CD4-positive, alpha-beta T cell (primary cell): ENCODE data around the gene MYO9A. TPM values are rescaled to one million over a fixed set of nuclear protein-coding genes. Genes with fewer than 3 reads are reported as not detected.
"Not testable (repeated sequence)": the region's sequence is repeated elsewhere in the genome, so short reads cannot be mapped to it uniquely, and the experiment has no call there.

Source experiments
- ATAC-seq: fragments of 200-7000 bp; cut with Tn5 transposase; one replicate; pipeline ENCODE4 v1.10.0; 2022; ENCODE audit warnings: mild to moderate bottlenecking; ENCODE audit not compliant: poor library complexity
- CTCF ChIA-PET: fragments of 350-600 bp; sonication (Branson Sonifier 250); formaldehyde crosslinking; loops from one replicate; lab custom pipeline; 2021; ENCODE audit warnings: antibody characterized with exemption, inconsistent platforms; lab: Charles Lee
- POLR2A ChIA-PET: fragments of 350-600 bp; sonication (Branson Sonifier 250); formaldehyde crosslinking; loops from one replicate; lab custom pipeline; 2021; ENCODE audit warnings: antibody characterized with exemption, inconsistent platforms; lab: Charles Lee
- DNase-seq, 14 experiments: peaks; one replicate each; pipeline ENCODE4 v3.0.0-alpha.2; 2013 to 2020; ENCODE audit warnings: mixed read lengths in 2 of 14
- H3K27ac ChIP-seq, 2 donors: one replicate each; pipeline versions ENCODE4 v1.5.1 to v1.7.0; 2013; ENCODE audit warnings: low read length in 2 of 2, low read depth in 1 of 2, mild to moderate bottlenecking in 1 of 2
- H3K27me3 ChIP-seq, 2 experiments: 1 replicate in 1 of 2; 2 replicates in 1 of 2; pipeline versions ENCODE4 v1.6.1 to v1.7.0; 2013; ENCODE audit warnings: low read length in 2 of 2, control low read depth in 1 of 2, mild to moderate bottlenecking in 1 of 2, moderate library complexity in 1 of 2; ENCODE audit not compliant: insufficient read depth in 2 of 2, control insufficient read depth in 1 of 2
- H3K36me3 ChIP-seq: one replicate; pipeline ENCODE4 v1.6.1; 2013; ENCODE audit warnings: low read length, control low read depth; ENCODE audit not compliant: insufficient read depth
- H3K4me1 ChIP-seq: one replicate; pipeline ENCODE4 v1.6.1; 2013; ENCODE audit warnings: low read length, control low read depth; ENCODE audit not compliant: insufficient read depth
- H3K4me3 ChIP-seq: one replicate; pipeline ENCODE4 v1.5.1; 2013; ENCODE audit warnings: mild to moderate bottlenecking, low read length, moderate library complexity
- H3K9me3 ChIP-seq, 2 experiments: 1 replicate in 1 of 2; 2 replicates in 1 of 2; pipeline versions ENCODE4 v1.6.1 to v1.7.0; 2013; ENCODE audit warnings: low read length in 2 of 2, mild to moderate bottlenecking in 2 of 2, control low read depth in 1 of 2, moderate library complexity in 1 of 2; ENCODE audit not compliant: control insufficient read depth in 1 of 2, insufficient read depth in 1 of 2
- H3K27ac Mint-ChIP-seq: one replicate; pipeline ENCODE4 v1.8.0; 2020; ENCODE audit warnings: mixed read lengths
- H3K27me3 Mint-ChIP-seq: one replicate; pipeline ENCODE4 v1.8.0; 2021; ENCODE audit warnings: mixed read lengths
- H3K36me3 Mint-ChIP-seq: one replicate; pipeline ENCODE4 v1.8.0; 2021; ENCODE audit warnings: low read depth, mixed read lengths
- H3K4me1 Mint-ChIP-seq: one replicate; pipeline ENCODE4 v1.8.0; 2021; ENCODE audit warnings: low read depth, mixed read lengths
- H3K4me3 Mint-ChIP-seq: one replicate; pipeline ENCODE4 v1.8.0; 2020; ENCODE audit warnings: mild to moderate bottlenecking, mixed read lengths
- H3K9me3 Mint-ChIP-seq: one replicate; pipeline ENCODE4 v1.8.0; 2020; ENCODE audit warnings: mixed read lengths
- intact Hi-C, 2 experiments: fragments of 100-400 bp; cut with DNase I in 1 of 2; cut with micrococcal nuclease in 1 of 2; formaldehyde crosslinking; loops; one replicate each; pipeline versions ENCODE4 v1.15.1 to v1.9.0; 2023 to 2025; cut with DNase I, micrococcal nuclease
- total RNA-seq, 174 experiments: library from RNA in 2 of 174; stranded (reverse) in 2 of 174; gene quantifications; one replicate each; pipeline ENCODE4 v1.2.3 and lab custom pipeline; 2021 to 2026
- TF ChIP-seq, protein P1 (sequence below): fragments of 200-600 bp; IDR thresholded peaks from one replicate; pipeline ENCODE4 v1.8.0; 2022; ENCODE audit warnings: antibody characterized with exemption, mild to moderate bottlenecking

Gene MYO9A
- total RNA-seq, 2 experiments from 2014 or later = 23.4 to 29.1 TPM

GRCh38 chr15:72106068-72106467 lies 11.9 kb downstream of the MYO9A start:
- no peaks in the 10 kb centered on the region for H3K9me3 Mint-ChIP-seq
- no peak overlapping the region for H3K27ac ChIP-seq
- H3K36me3 Mint-ChIP-seq = no peaks in the 10 kb centered on the region
- no peaks in the 10 kb centered on the region for H3K9me3 ChIP-seq
- no peak overlapping the region for H3K4me3 Mint-ChIP-seq
- DNase-seq (no peak), ATAC-seq (no peak)
- H3K4me1 Mint-ChIP-seq = peaks cover 24% of the 10 kb centered on the region
- intact Hi-C loops = no loop called here
- ChIA-PET CTCF (interaction anchor here (0.6 to 1.2 kb wide), 2 partner anchors 14 to 125 kb away, joined by 3 read pairs; no protein-coding TSS in a partner anchor), POLR2A (no interaction called here)
- H3K4me3 ChIP-seq = no peak overlapping the region
- no peak overlapping the region for H3K27ac Mint-ChIP-seq
- TF ChIP-seq, protein P1, sequence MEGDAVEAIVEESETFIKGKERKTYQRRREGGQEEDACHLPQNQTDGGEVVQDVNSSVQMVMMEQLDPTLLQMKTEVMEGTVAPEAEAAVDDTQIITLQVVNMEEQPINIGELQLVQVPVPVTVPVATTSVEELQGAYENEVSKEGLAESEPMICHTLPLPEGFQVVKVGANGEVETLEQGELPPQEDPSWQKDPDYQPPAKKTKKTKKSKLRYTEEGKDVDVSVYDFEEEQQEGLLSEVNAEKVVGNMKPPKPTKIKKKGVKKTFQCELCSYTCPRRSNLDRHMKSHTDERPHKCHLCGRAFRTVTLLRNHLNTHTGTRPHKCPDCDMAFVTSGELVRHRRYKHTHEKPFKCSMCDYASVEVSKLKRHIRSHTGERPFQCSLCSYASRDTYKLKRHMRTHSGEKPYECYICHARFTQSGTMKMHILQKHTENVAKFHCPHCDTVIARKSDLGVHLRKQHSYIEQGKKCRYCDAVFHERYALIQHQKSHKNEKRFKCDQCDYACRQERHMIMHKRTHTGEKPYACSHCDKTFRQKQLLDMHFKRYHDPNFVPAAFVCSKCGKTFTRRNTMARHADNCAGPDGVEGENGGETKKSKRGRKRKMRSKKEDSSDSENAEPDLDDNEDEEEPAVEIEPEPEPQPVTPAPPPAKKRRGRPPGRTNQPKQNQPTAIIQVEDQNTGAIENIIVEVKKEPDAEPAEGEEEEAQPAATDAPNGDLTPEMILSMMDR = no peak
- H3K27me3 Mint-ChIP-seq = no peaks in the 10 kb centered on the region
- no peaks in the 10 kb centered on the region for H3K4me1 ChIP-seq
- H3K36me3 ChIP-seq = no peaks in the 10 kb centered on the region
- H3K27me3 ChIP-seq = no peaks in the 10 kb centered on the region

- Histone ChIP-seq H3K4me3 (no peak overlapping the region), H3K27ac (no peak overlapping the region), H3K4me1 (no peaks in the 10 kb centered on the region), H3K9me3 (no peaks in the 10 kb centered on the region), H3K27me3 (no peaks in the 10 kb centered on the region), H3K36me3 (no peaks in the 10 kb centered on the region)
- ATAC-seq (no peak), DNase-seq (no peak)
- Mint-ChIP-seq H3K36me3 (no peaks in the 10 kb centered on the region), H3K27me3 (no peaks in the 10 kb centered on the region), H3K4me1 (peaks cover 24% of the 10 kb centered on the region), H3K4me3 (no peak overlapping the region), H3K9me3 (no peaks in the 10 kb centered on the region), H3K27ac (no peak overlapping the region)
- ChIA-PET POLR2A (no interaction called here), CTCF (interaction anchor here (1.2 kb wide), 1 partner anchor 124 kb away, joined by 3 read pairs; no protein-coding TSS in a partner anchor)
- TF ChIP-seq, protein P1 = no peak
- intact Hi-C loops = no loop called here
Measured at GRCh38 chr15:72105111-72105510, 12.8 kb downstream of the MYO9A start.

DNA sequence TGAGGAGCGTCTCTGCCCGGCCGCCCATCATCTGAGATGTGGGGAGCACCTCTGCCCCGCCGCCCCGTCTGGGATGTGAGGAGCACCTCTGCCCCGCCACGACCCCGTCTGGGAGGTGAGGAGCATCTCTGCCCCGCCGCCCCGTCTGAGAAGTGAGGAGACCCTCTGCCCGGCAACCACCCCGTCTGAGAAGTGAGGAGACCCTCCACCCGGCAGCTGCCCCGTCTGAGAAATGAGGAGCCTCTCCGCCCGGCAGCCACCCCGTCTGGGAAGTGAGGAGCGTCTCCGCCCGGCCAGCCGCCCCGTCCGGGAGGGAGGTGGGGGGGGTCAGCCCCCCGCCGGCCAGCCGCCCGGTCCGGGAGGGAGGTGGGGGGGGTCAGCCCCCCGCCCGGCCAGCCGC lies 17.4 kb downstream of the MYO9A start:
- H3K4me1 ChIP-seq, H3K27me3 ChIP-seq, H3K27ac Mint-ChIP-seq, H3K27ac ChIP-seq, H3K9me3 Mint-ChIP-seq, DNase-seq, H3K4me3 Mint-ChIP-seq, H3K36me3 ChIP-seq, POLR2A ChIA-PET, H3K4me3 ChIP-seq, H3K36me3 Mint-ChIP-seq, H3K9me3 ChIP-seq, ATAC-seq, CTCF ChIA-PET, intact Hi-C loops, H3K27me3 Mint-ChIP-seq: not testable (repeated sequence)
- H3K4me1 Mint-ChIP-seq = peaks cover 19% of the 10 kb centered on the region

- Histone ChIP-seq H3K4me1 (no peaks in the 10 kb centered on the region), H3K27me3 (no peaks in the 10 kb centered on the region), H3K36me3 (no peaks in the 10 kb centered on the region), H3K9me3 (no peaks in the 10 kb centered on the region), H3K27ac (no peak overlapping the region), H3K4me3 (no peak overlapping the region)
- no peaks in the 10 kb centered on the region for H3K9me3 Mint-ChIP-seq
- H3K36me3 Mint-ChIP-seq = peaks cover 5% of the 10 kb centered on the region
- intact Hi-C loops = no loop called here
- peaks cover 9% of the 10 kb centered on the region for H3K4me1 Mint-ChIP-seq
- ChIA-PET POLR2A (no interaction called here), CTCF (interaction anchor here (0.7 kb wide), 1 partner anchor 1069 kb away, joined by 6 read pairs; no protein-coding TSS in a partner anchor)
- DNase-seq (no peak), ATAC-seq (no peak)
- TF ChIP-seq, protein P1 = no peak
- H3K27ac Mint-ChIP-seq = no peak overlapping the region
- no peaks in the 10 kb centered on the region for H3K27me3 Mint-ChIP-seq
- H3K4me3 Mint-ChIP-seq = no peak overlapping the region
Measured at GRCh38 chr15:72099155-72099554, 18.8 kb downstream of the MYO9A start.
